LNCaP clone FGC (cell line): ENCODE measurements around the gene OCSTAMP.

Source experiments
- DNase-seq: peaks from one replicate; pipeline ENCODE4 v3.0.0-alpha.2; 2011; ENCODE audit warnings: low read depth
- H3K4me3 ChIP-seq: 2 replicates; pipeline ENCODE4 v1.5.1; 2011; ENCODE audit warnings: mild to moderate bottlenecking, low read depth, low read length, control low read depth
- CTCF ChIP-seq: IDR thresholded peaks from 2 replicates; pipeline ENCODE4 v1.5.1; 2012; ENCODE audit warnings: mild to moderate bottlenecking; ENCODE audit not compliant: control insufficient read depth, insufficient read depth; ENCODE audit errors: extremely low read depth

OCSTAMP gene

GRCh38 chr20:46547995-46548394 lies 2.5 kb downstream of the OCSTAMP start:
- no peak overlapping the region for H3K4me3 ChIP-seq
- TF ChIP-seq CTCF: no peak
- no peak for DNase-seq

- no peak for DNase-seq
- H3K4me3 ChIP-seq: no peak overlapping the region
- TF ChIP-seq CTCF: no peak
These were observed 3.5 kb downstream of the OCSTAMP start for GRCh38 chr20:46546936-46547335.

GRCh38 chr20:46546298-46546697 lies 4.2 kb downstream of the OCSTAMP start:
- H3K4me3 ChIP-seq: no peak overlapping the region
- DNase-seq: no peak
- no peak for TF ChIP-seq CTCF

- no peak for DNase-seq
- no peak overlapping the region for H3K4me3 ChIP-seq
- TF ChIP-seq CTCF: no peak
These were observed 4.7 kb downstream of the OCSTAMP start for GRCh38 chr20:46545827-46546138.

GRCh38 chr20:46545077-46545826 lies 5.2 kb downstream of the OCSTAMP start:
- no peak for DNase-seq
- H3K4me3 ChIP-seq: no peak overlapping the region
- TF ChIP-seq CTCF: no peak

- no peak for DNase-seq
- H3K4me3 ChIP-seq: no peak overlapping the region
- TF ChIP-seq CTCF: no peak
These were observed 5.9 kb downstream of the OCSTAMP start for GRCh38 chr20:46544576-46544975.

- TF ChIP-seq CTCF: no peak
- H3K4me3 ChIP-seq: no peak overlapping the region
- DNase-seq: no peak
These were observed 6.5 kb downstream of the OCSTAMP start for GRCh38 chr20:46543959-46544358.
